Measurements from ENCODE around the gene NTN1. TPM values are rescaled to one million over a fixed set of nuclear protein-coding genes. Genes with fewer than 3 reads are reported as not detected.
A peak's percentile ranks its signal among the peaks of the same experiment; 100 is the strongest.
"Not testable (repeated sequence)": the region's sequence is repeated elsewhere in the genome, so short reads cannot be mapped to it uniquely, and the experiment has no call there.

NTN1 gene
- total and polyA plus RNA-seq, 2 donors from 2014 or later: 1.8 TPM

DNA sequence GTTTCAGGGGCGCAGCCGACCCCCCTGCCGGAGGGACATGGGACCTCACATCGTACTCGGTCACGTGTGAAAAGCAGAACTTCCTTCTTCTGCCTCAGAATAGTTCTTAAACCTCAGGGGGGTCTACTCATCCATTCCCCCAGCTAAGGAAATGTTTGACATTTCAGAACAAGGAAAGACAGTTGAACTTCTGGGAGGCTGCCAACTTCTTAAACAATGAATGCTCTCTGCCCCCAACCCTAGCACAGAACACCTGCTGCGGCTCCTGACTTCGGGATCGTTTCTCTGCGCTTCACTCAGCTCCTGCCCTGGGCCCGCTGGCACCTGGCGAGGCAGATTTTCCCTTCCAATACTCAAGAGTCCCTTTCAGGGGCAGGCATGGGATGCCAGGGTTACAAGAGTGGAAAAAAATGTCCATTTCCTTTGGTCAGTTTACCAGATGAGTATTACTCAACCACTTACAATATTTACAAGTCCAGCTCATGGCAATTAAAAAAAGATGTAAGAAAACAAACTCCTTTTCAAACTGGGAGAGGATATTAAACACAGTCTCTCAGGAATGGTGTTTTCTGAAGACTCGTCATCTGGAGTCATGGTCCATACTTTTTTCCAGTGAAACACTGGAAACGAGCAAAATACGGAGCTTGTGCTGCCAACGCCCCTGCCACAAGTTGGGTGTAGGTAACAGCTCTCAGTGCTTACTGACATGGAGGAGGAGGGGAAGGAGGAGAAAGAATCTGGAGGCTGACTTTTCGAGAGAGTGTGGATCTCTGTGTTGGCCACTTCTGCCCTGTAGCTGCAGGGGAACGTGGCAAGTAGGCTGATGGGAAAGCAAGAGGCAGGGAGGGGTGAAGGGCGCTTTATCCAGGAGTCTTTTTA, 235.7 kb downstream of the NTN1 start:
- intact Hi-C loops (cut with DNase I): no loop called here
- DNase-seq (peak in 1 of 5 donors; percentile 36), FAIRE-seq (no peak)
- TF ChIP-seq, protein P1, sequence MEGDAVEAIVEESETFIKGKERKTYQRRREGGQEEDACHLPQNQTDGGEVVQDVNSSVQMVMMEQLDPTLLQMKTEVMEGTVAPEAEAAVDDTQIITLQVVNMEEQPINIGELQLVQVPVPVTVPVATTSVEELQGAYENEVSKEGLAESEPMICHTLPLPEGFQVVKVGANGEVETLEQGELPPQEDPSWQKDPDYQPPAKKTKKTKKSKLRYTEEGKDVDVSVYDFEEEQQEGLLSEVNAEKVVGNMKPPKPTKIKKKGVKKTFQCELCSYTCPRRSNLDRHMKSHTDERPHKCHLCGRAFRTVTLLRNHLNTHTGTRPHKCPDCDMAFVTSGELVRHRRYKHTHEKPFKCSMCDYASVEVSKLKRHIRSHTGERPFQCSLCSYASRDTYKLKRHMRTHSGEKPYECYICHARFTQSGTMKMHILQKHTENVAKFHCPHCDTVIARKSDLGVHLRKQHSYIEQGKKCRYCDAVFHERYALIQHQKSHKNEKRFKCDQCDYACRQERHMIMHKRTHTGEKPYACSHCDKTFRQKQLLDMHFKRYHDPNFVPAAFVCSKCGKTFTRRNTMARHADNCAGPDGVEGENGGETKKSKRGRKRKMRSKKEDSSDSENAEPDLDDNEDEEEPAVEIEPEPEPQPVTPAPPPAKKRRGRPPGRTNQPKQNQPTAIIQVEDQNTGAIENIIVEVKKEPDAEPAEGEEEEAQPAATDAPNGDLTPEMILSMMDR (IDR thresholded peaks at IDR 0.05; ENCODE audit: borderline replicate concordance, extremely low read depth, insufficient read depth): no peak
- no peaks in the 10 kb centered on the region for H3K36me3 ChIP-seq (ENCODE audit: control insufficient read depth in 2 of 3, insufficient read depth in 3 of 3, low read length in 3 of 3)
- H3K4me1 ChIP-seq (ENCODE audit: control insufficient read depth in 2 of 3, insufficient read depth in 2 of 3, low read depth in 1 of 3, low read length in 3 of 3): peaks cover 0 to 5% (median 0%) of the 10 kb centered on the region in 3 donors
- H3K27ac ChIP-seq (ENCODE audit: low read depth in 2 of 2, low read length in 2 of 2): no peak overlapping the region
- H3K27me3 ChIP-seq (ENCODE audit: control insufficient read depth, insufficient read depth, low read length): no peaks in the 10 kb centered on the region
- H3K9me3 ChIP-seq (ENCODE audit: control insufficient read depth in 2 of 3, insufficient read depth in 1 of 3, low read length in 3 of 3): no peaks in the 10 kb centered on the region
- no peak overlapping the region for H3K4me3 ChIP-seq (ENCODE audit: low read length in 3 of 3)
- H3K9ac ChIP-seq (ENCODE audit: low read length in 3 of 3): no peak overlapping the region

DNA sequence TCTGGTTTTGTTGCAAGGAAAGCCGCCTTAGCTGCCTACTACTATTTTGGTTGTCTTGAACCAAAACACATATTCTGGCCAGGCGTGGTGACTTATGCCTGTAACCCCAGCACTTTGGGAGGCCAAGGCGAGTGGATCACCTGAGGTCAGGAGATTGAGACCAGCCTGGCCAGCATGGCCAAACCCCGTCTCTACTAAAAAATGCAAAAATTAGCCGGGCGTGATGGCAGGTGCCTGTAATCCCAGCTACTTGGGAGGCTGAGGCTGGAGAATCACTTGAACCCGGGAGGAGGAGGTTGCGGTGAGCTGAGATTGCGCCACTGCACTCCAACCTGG, 236.3 kb downstream of the NTN1 start:
- DNase-seq; H3K4me1 ChIP-seq (ENCODE audit: control insufficient read depth in 2 of 3, insufficient read depth in 2 of 3, low read depth in 1 of 3, low read length in 3 of 3); H3K9me3 ChIP-seq (ENCODE audit: control insufficient read depth in 2 of 3, insufficient read depth in 1 of 3, low read length in 3 of 3); H3K4me3 ChIP-seq (ENCODE audit: low read length in 3 of 3); H3K9ac ChIP-seq (ENCODE audit: low read length in 3 of 3); H3K36me3 ChIP-seq (ENCODE audit: control insufficient read depth in 2 of 3, insufficient read depth in 3 of 3, low read length in 3 of 3); intact Hi-C loops (cut with DNase I); FAIRE-seq; H3K27me3 ChIP-seq (ENCODE audit: control insufficient read depth, insufficient read depth, low read length); H3K27ac ChIP-seq (ENCODE audit: low read depth in 2 of 2, low read length in 2 of 2): not testable (repeated sequence)

DNA sequence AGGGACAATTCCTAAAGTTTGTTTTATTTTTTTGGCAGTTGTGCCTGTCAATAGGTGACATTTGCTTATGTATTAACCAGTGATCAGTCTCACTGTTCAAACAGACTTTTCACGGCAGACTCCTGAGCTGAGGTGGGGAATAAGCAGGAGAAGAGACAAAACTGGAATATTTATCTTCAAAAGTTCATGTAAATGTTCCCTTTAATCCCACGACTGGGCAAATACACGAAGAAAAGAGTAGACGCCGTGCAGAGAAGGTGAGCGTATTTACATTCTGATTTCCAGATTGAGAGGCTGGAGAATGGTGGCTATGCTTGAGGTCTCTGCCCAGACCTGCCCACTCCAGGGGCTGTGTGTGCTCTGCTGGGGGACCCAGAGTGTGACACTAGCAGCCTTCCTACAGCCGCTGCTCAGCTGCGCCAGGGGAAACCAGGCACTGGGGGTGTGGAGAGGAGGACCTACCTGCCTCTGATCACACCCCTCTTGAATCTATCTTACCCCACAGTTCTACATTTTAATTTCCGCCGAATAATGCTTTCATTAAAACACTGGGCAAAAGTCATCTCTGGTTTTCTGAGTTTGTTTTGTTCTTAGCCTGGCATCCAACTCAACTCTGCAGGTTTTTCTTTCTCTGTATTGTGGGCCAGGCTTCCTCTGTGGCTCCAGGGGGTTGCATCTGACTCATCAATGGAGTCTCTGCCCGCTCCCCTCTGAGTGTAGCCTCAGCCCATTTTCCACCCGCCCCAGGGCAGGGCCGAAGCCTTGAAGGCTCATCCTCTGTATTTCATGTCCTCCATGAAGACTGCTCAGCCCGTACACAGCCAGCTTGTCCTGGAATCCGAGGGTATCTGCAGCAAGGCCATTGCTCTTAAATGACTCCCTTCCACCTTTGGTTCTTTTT, 237.1 kb downstream of the NTN1 start:
- intact Hi-C loops (cut with DNase I): no loop called here
- Histone ChIP-seq H3K4me1 (ENCODE audit: control insufficient read depth in 2 of 3, insufficient read depth in 2 of 3, low read depth in 1 of 3, low read length in 3 of 3) (peaks cover 0 to 5% (median 0%) of the 10 kb centered on the region in 3 donors), H3K27me3 (ENCODE audit: control insufficient read depth, insufficient read depth, low read length) (no peaks in the 10 kb centered on the region), H3K27ac (ENCODE audit: low read depth in 2 of 2, low read length in 2 of 2) (no peak overlapping the region), H3K4me3 (ENCODE audit: low read length in 3 of 3) (no peak overlapping the region), H3K36me3 (ENCODE audit: control insufficient read depth in 2 of 3, insufficient read depth in 3 of 3, low read length in 3 of 3) (no peaks in the 10 kb centered on the region), H3K9ac (ENCODE audit: low read length in 3 of 3) (no peak overlapping the region), H3K9me3 (ENCODE audit: control insufficient read depth in 2 of 3, insufficient read depth in 1 of 3, low read length in 3 of 3) (no peaks in the 10 kb centered on the region)
- TF ChIP-seq, protein P1 (IDR thresholded peaks at IDR 0.05; ENCODE audit: borderline replicate concordance, extremely low read depth, insufficient read depth): no peak
- peak in 1 of 5 donors; percentile 32 for DNase-seq
- FAIRE-seq: no peak

DNA sequence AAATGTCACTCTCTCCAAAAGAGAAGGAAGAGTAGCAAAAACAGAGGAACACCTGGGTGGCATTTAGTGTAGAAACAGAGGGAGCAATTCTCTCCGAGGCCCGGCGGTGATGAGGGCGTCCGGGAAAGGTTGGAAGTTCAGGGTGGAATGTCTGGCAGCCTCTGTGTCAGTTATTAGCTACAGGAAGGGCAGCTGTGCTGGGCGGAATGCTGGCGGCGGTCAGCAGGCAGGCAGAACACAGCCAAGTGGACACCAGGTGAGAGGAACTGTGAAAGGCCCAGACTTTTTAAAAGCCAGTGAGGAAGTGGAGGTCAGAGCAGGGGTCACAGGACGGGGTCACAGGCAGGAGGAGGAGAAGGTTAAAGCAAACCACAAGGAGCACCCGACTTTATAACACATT, 238.1 kb downstream of the NTN1 start:
- H3K4me3 ChIP-seq (ENCODE audit: low read length in 3 of 3): no peak overlapping the region
- TF ChIP-seq, protein P1 (IDR thresholded peaks at IDR 0.05; ENCODE audit: borderline replicate concordance, extremely low read depth, insufficient read depth): no peak
- peak in 3 of 5 donors; percentile 34 to 75 (median 39) for DNase-seq
- H3K4me1 ChIP-seq (ENCODE audit: control insufficient read depth in 2 of 3, insufficient read depth in 2 of 3, low read depth in 1 of 3, low read length in 3 of 3): peaks cover 0 to 5% (median 0%) of the 10 kb centered on the region in 3 donors
- H3K27me3 ChIP-seq (ENCODE audit: control insufficient read depth, insufficient read depth, low read length): no peaks in the 10 kb centered on the region
- intact Hi-C loops (cut with DNase I): no loop called here
- H3K9me3 ChIP-seq (ENCODE audit: control insufficient read depth in 2 of 3, insufficient read depth in 1 of 3, low read length in 3 of 3): peaks cover 0 to 3% (median 0%) of the 10 kb centered on the region in 3 donors
- no peaks in the 10 kb centered on the region for H3K36me3 ChIP-seq (ENCODE audit: control insufficient read depth in 2 of 3, insufficient read depth in 3 of 3, low read length in 3 of 3)
- H3K9ac ChIP-seq (ENCODE audit: low read length in 3 of 3): no peak overlapping the region
- no peak for FAIRE-seq
- H3K27ac ChIP-seq (ENCODE audit: low read depth in 2 of 2, low read length in 2 of 2): no peak overlapping the region
